H1 (cell line): Measurements from ENCODE around the gene EXD3. TPM values are rescaled to one million over a fixed set of nuclear protein-coding genes. Genes with fewer than 3 reads are reported as not detected.

ENCODE experiments used
- CTCF ChIA-PET: fragments of 300-600 bp; sonication (Branson Sonifier 250); formaldehyde crosslinking; loops from one replicate; lab custom pipeline; 2021; ENCODE audit not compliant: partially characterized antibody; lab: Charles Lee
- POLR2A ChIA-PET: fragments of 300-600 bp; sonication (Branson Sonifier 250); formaldehyde crosslinking; loops from one replicate; lab custom pipeline; 2021; ENCODE audit warnings: inconsistent platforms; ENCODE audit not compliant: partially characterized antibody; lab: Charles Lee
- DNase-seq, 2 experiments: peaks; one replicate each; pipeline versions ENCODE4 v3.0.0 to v3.0.0-alpha.2; 2010 to 2022; ENCODE audit warnings: low spot score in 2 of 2, low read depth in 1 of 2, mixed read lengths in 1 of 2
- FAIRE-seq: peaks from 2 replicates; lab custom pipeline; 2011; peaks lifted over from hg19 to GRCh38; lab: Jason Lieb, UNC
- H2AFZ ChIP-seq: 2 replicates; pipeline ENCODE4 v1.8.1; 2012; ENCODE audit warnings: low read length, inconsistent platforms
- H2AK5ac ChIP-seq: 2 replicates; pipeline ENCODE4 v1.6.1; 2013; ENCODE audit warnings: low read depth, low read length
- H2BK120ac ChIP-seq: replicated peaks from 2 replicates; pipeline ENCODE3; 2013; ENCODE audit warnings: low read depth, low read length, inconsistent platforms
- H2BK12ac ChIP-seq: 2 replicates; pipeline ENCODE4 v1.6.1; 2013; ENCODE audit warnings: low read depth, low read length
- H2BK15ac ChIP-seq: 2 replicates; pipeline ENCODE4 v1.6.1; 2013; ENCODE audit warnings: low read length
- H2BK20ac ChIP-seq: 2 replicates; pipeline ENCODE4 v1.6.1; 2013; ENCODE audit warnings: low read length
- H2BK5ac ChIP-seq: 2 replicates; pipeline ENCODE4 v1.6.1; 2013; ENCODE audit warnings: low read depth, low read length
- H3K14ac ChIP-seq: 2 replicates; pipeline ENCODE4 v1.6.1; 2013; ENCODE audit warnings: inconsistent platforms; ENCODE audit not compliant: insufficient read length
- H3K18ac ChIP-seq: 2 replicates; pipeline ENCODE4 v1.6.1; 2013; ENCODE audit warnings: low read length; ENCODE audit errors: extremely low read depth
- H3K23ac ChIP-seq: 2 replicates; pipeline ENCODE4 v1.6.1; 2013; ENCODE audit warnings: inconsistent platforms; ENCODE audit not compliant: insufficient read length
- H3K23me2 ChIP-seq: 2 replicates; pipeline ENCODE4 v1.6.1; 2013; ENCODE audit warnings: low read depth, low read length
- H3K27ac ChIP-seq: 2 replicates; pipeline ENCODE4 v1.6.1; 2011; ENCODE audit warnings: low read depth, low read length, inconsistent platforms
- H3K27me3 ChIP-seq, 4 experiments: replicated peaks in 1 of 4; 1 replicate in 1 of 4; 2 replicates in 3 of 4; pipeline versions ENCODE4 v1.6.1 to v1.8.1; 2011 to 2013; ENCODE audit warnings: low read length in 3 of 4, mild to moderate bottlenecking in 3 of 4, inconsistent platforms in 2 of 4, mixed read lengths in 2 of 4, moderate library complexity in 1 of 4; ENCODE audit not compliant: control insufficient read depth in 3 of 4, insufficient read depth in 3 of 4; ENCODE audit errors: extremely low read depth in 1 of 4
- H3K36me3 ChIP-seq, 4 experiments: 2 replicates each; pipeline versions ENCODE4 v1.6.1 to v1.8.1; 2011 to 2013; ENCODE audit warnings: mild to moderate bottlenecking in 4 of 4, low read length in 3 of 4, moderate library complexity in 2 of 4, control low read depth in 1 of 4, inconsistent platforms in 1 of 4; ENCODE audit not compliant: insufficient read depth in 4 of 4, control insufficient read depth in 2 of 4
- H3K4ac ChIP-seq: replicated peaks from 2 replicates; pipeline ENCODE3; 2013; ENCODE audit warnings: low read length, low read depth, mixed read lengths, inconsistent platforms; ENCODE audit not compliant: insufficient read length
- H3K4me1 ChIP-seq, 4 experiments: replicated peaks in 1 of 4; 1 replicate in 1 of 4; 2 replicates in 3 of 4; pipeline versions ENCODE4 v1.6.1 to v1.8.1; 2011 to 2013; ENCODE audit warnings: low read length in 3 of 4, inconsistent platforms in 2 of 4, mixed read lengths in 1 of 4; ENCODE audit not compliant: insufficient read depth in 4 of 4, control insufficient read depth in 3 of 4
- H3K4me2 ChIP-seq, 2 experiments: 2 replicates each; pipeline versions ENCODE4 v1.6.1 to v1.8.1; 2011 to 2013; ENCODE audit warnings: low read depth in 2 of 2, low read length in 2 of 2, control low read depth in 1 of 2, inconsistent platforms in 1 of 2, mild to moderate bottlenecking in 1 of 2; ENCODE audit not compliant: insufficient read depth in 1 of 2
- H3K4me3 ChIP-seq, 4 experiments: fragments of 200-600, 300-600 bp in 1 of 4; sonication (generic), shearing (Covaris generic), sonication (Bioruptor Twin) in 1 of 4; 2 replicates each; pipeline versions ENCODE4 v1.5.1 to v1.8.1; 2011 to 2016; ENCODE audit warnings: low read length in 4 of 4, low read depth in 3 of 4, control low read depth in 2 of 4, inconsistent platforms in 2 of 4, mild to moderate bottlenecking in 2 of 4, mixed read lengths in 1 of 4, moderate library complexity in 1 of 4; ENCODE audit not compliant: insufficient read depth in 2 of 4; ENCODE audit errors: extremely low read depth in 1 of 4
- H3K56ac ChIP-seq: replicated peaks from 2 replicates; pipeline ENCODE3; 2013; ENCODE audit warnings: low read depth, mild to moderate bottlenecking, mixed read lengths, low read length, inconsistent platforms; ENCODE audit not compliant: insufficient read length
- H3K79me1 ChIP-seq: 2 replicates; pipeline ENCODE4 v1.6.1; 2013; ENCODE audit warnings: low read depth, low read length, control low read depth
- H3K79me2 ChIP-seq, 2 experiments: 2 replicates each; pipeline versions ENCODE4 v1.6.1 to v1.8.1; 2012 to 2013; ENCODE audit warnings: low read length in 2 of 2, mild to moderate bottlenecking in 2 of 2, inconsistent platforms in 1 of 2; ENCODE audit not compliant: insufficient read depth in 2 of 2, control insufficient read depth in 1 of 2
- H3K9ac ChIP-seq, 4 experiments: replicated peaks in 1 of 4; 1 replicate in 1 of 4; 2 replicates in 3 of 4; pipeline versions ENCODE4 v1.6.1 to v1.8.1; 2011 to 2013; ENCODE audit warnings: low read depth in 3 of 4, low read length in 3 of 4, control low read depth in 2 of 4, mild to moderate bottlenecking in 2 of 4, moderate library complexity in 2 of 4, inconsistent platforms in 1 of 4; ENCODE audit errors: extremely low read depth in 1 of 4
- H3K9me3 ChIP-seq, 2 experiments: 2 replicates each; pipeline versions ENCODE4 v1.6.1 to v1.8.1; 2012 to 2013; ENCODE audit warnings: mild to moderate bottlenecking in 2 of 2, moderate library complexity in 2 of 2, control low read depth in 1 of 2, inconsistent platforms in 1 of 2, low read depth in 1 of 2, low read length in 1 of 2, mixed read lengths in 1 of 2; ENCODE audit not compliant: insufficient read depth in 2 of 2
- H4K20me1 ChIP-seq, 2 experiments: replicated peaks in 1 of 2; 2 replicates each; pipeline versions ENCODE3 to v1.8.1; 2011 to 2013; ENCODE audit warnings: inconsistent platforms in 2 of 2, low read length in 2 of 2, mild to moderate bottlenecking in 1 of 2; ENCODE audit not compliant: insufficient read depth in 2 of 2, control insufficient read depth in 1 of 2
- H4K5ac ChIP-seq: 2 replicates; pipeline ENCODE4 v1.6.1; 2013; ENCODE audit warnings: low read length, low read depth, mixed read lengths, inconsistent platforms; ENCODE audit not compliant: insufficient read length
- H4K8ac ChIP-seq: 2 replicates; pipeline ENCODE4 v1.8.0; 2013; ENCODE audit warnings: mild to moderate bottlenecking, moderate library complexity, low read length, inconsistent platforms; ENCODE audit not compliant: insufficient read depth; ENCODE audit errors: extremely low read depth
- H4K91ac ChIP-seq: replicated peaks from 2 replicates; pipeline ENCODE3; 2013; ENCODE audit warnings: low read length, mixed read lengths, inconsistent platforms; ENCODE audit not compliant: insufficient read length
- CHD1 ChIP-seq: IDR thresholded peaks from 2 replicates; pipeline ENCODE4 v1.6.1; 2012; ENCODE audit warnings: low read depth, low read length, improper control_type of control experiment
- CHD2 ChIP-seq: IDR thresholded peaks from 2 replicates; pipeline ENCODE4 v1.6.1; 2012; ENCODE audit warnings: low read length, improper control_type of control experiment
- EP300 ChIP-seq, 2 experiments: IDR thresholded peaks; 1 replicate in 1 of 2; 2 replicates in 1 of 2; pipeline ENCODE4 v1.6.1; 2011 to 2012; ENCODE audit warnings: low read depth in 2 of 2, low read length in 2 of 2, mild to moderate bottlenecking in 2 of 2, borderline replicate concordance in 1 of 2, inconsistent platforms in 1 of 2, moderate library complexity in 1 of 2
- GTF2F1 ChIP-seq: IDR thresholded peaks from 2 replicates; pipeline ENCODE4 v1.6.1; 2012; ENCODE audit warnings: low read depth, low read length, improper control_type of control experiment, borderline replicate concordance
- NRF1 ChIP-seq: IDR thresholded peaks from 2 replicates; pipeline ENCODE4 v1.6.1; 2011; ENCODE audit warnings: mild to moderate bottlenecking, low read depth, low read length, improper control_type of control experiment
- POLR2A ChIP-seq, 2 experiments: IDR thresholded peaks; 1 replicate in 1 of 2; 2 replicates in 1 of 2; pipeline ENCODE4 v1.6.1; 2011; ENCODE audit warnings: low read depth in 2 of 2, low read length in 2 of 2, mild to moderate bottlenecking in 2 of 2; ENCODE audit errors: control extremely low read depth in 1 of 2
- POLR2AphosphoS5 ChIP-seq: IDR thresholded peaks from 2 replicates; pipeline ENCODE4 v1.6.1; 2011; ENCODE audit warnings: low read depth, low read length
- RAD21 ChIP-seq, 2 experiments: IDR thresholded peaks in 1 of 2; conservative IDR thresholded peaks in 1 of 2; 2 replicates each; pipeline ENCODE4 v1.6.1; 2011; ENCODE audit warnings: low read depth in 2 of 2, low read length in 2 of 2, improper control_type of control experiment in 1 of 2, inconsistent platforms in 1 of 2, mild to moderate bottlenecking in 1 of 2, moderate library complexity in 1 of 2
- RFX5 ChIP-seq: IDR thresholded peaks from 2 replicates; pipeline ENCODE4 v1.6.1; 2011; ENCODE audit warnings: low read depth, low read length, improper control_type of control experiment, borderline replicate concordance
- RNF2 ChIP-seq: fragments of 200-900, 300-1000 bp; sonication (generic); IDR thresholded peaks from 2 replicates; pipeline ENCODE4 v1.7.1; 2016; ENCODE audit warnings: borderline replicate concordance, low read depth, mild to moderate bottlenecking, antibody characterized with exemption, low read length; ENCODE audit not compliant: poor library complexity, severe bottlenecking; ENCODE audit errors: missing control alignments
- SIN3A ChIP-seq, 2 experiments: IDR thresholded peaks in 1 of 2; conservative IDR thresholded peaks in 1 of 2; 2 replicates each; pipeline ENCODE4 v1.6.1; 2011 to 2012; ENCODE audit warnings: low read length in 2 of 2, improper control_type of control experiment in 1 of 2, low read depth in 1 of 2, mild to moderate bottlenecking in 1 of 2
- TAF1 ChIP-seq: IDR thresholded peaks from 2 replicates; pipeline ENCODE4 v1.6.1; 2011; ENCODE audit warnings: mild to moderate bottlenecking, low read depth, low read length
- YY1 ChIP-seq: IDR thresholded peaks from 2 replicates; pipeline ENCODE4 v1.6.1; 2011; ENCODE audit warnings: low read depth, mild to moderate bottlenecking, low read length
- ZNF274 ChIP-seq: IDR thresholded peaks from 2 replicates; pipeline ENCODE4 v1.7.0; 2012; ENCODE audit warnings: low read length, borderline replicate concordance; ENCODE audit errors: extremely low read depth
- WGBS, 2 experiments: shearing (Covaris generic) in 1 of 2; methylation state at CpG; one replicate each; pipeline versions ENCODE4 v1.1.6 to v1.1.7; 2013 to 2015; ENCODE audit warnings: low lambda C conversion rate in 2 of 2, mixed read lengths in 2 of 2, inconsistent platforms in 1 of 2, low coverage in 1 of 2, missing lambda C conversion rate in 1 of 2; ENCODE audit not compliant: insufficient replicate concordance in 2 of 2, insufficient coverage in 1 of 2, insufficient read length in 1 of 2; ENCODE audit errors: extremely low coverage in 1 of 2, missing lambda C conversion rate in 1 of 2; 5-methylcytosine and 5-hydroxymethylcytosine counted together
- polyA plus RNA-seq, 7 experiments: library from polyadenylated mRNA; depleted of rRNA in 3 of 7; stranded (reverse) in 5 of 7; unstranded in 2 of 7; fragments of >200 nt in 5 of 7; fragments of 200-250 nt in 2 of 7; gene quantifications; 1 replicate in 5 of 7; 2 replicates in 1 of 7; 4 replicates in 1 of 7; pipeline versions ENCODE4 v1.2.1 to v1.2.3, GENCODE V29; 2011 to 2013; ENCODE audit warnings: missing spikeins in 2 of 7, mixed read lengths in 2 of 7
- total RNA-seq: library from RNA; stranded (reverse); fragmentation: NEBNext Ultra II Directional; extraction: Animal tissue kit (Norgen Biotek cat#: 25700); gene quantifications from 2 replicates; pipeline ENCODE4 v1.2.1, GENCODE V29; 2021

The EXD3 gene
- total and polyA plus RNA-seq, 2 of the 8 experiments (the other 6 are each of a cell fraction or from before 2014, with no cell fraction given) = 7.2 to 9.4 TPM

GRCh38 chr9:137396227-137396626, 26.7 kb downstream of the EXD3 start:
- Histone ChIP-seq H3K4ac (no peak overlapping the region), H3K14ac (no peak overlapping the region), H3K9me3 (no peaks in the 10 kb centered on the region; a peak in 1 of 4 replicates), H3K27me3 (no peaks in the 10 kb centered on the region), H3K9ac (no peak overlapping the region), H3K56ac (no peak overlapping the region), H2AK5ac (no peak overlapping the region), H3K23ac (no peak overlapping the region), H4K91ac (no peak overlapping the region), H3K18ac (no peak overlapping the region), H3K23me2 (no peaks in the 10 kb centered on the region), H2BK20ac (no peak overlapping the region), H4K20me1 (peaks cover 0 to 6% of the 10 kb centered on the region in 2 experiments), H3K27ac (no peak overlapping the region), H2BK15ac (no peak overlapping the region), H3K4me3 (no peak overlapping the region), H3K79me2 (no peaks in the 10 kb centered on the region), H3K36me3 (no peaks in the 10 kb centered on the region), H3K4me1 (no peaks in the 10 kb centered on the region; a peak in 1 of 7 replicates), H2AFZ (no peak overlapping the region), H4K5ac (no peak overlapping the region), H3K79me1 (no peaks in the 10 kb centered on the region), H2BK120ac (no peak overlapping the region), H4K8ac (no peak overlapping the region), H3K4me2 (no peak overlapping the region), H2BK5ac (no peak overlapping the region), H2BK12ac (no peak overlapping the region)
- ChIA-PET CTCF (interaction anchor here (0.7 to 1.0 kb wide), 3 partner anchors 19 to 109 kb away, joined by 3 to 4 read pairs (median 3); no protein-coding TSS in a partner anchor), POLR2A (interaction anchor here (1.0 kb wide), 1 partner anchor 42 kb away, joined by 3 read pairs; no protein-coding TSS in a partner anchor)
- FAIRE-seq (no peak), DNase-seq (no peak)
- 85% methylated on average over 14 of the region's 15 CpGs; no CpG with 5 or more reads in 1 of the 2 experiments for WGBS, 2 experiments
- TF ChIP-seq POLR2A (IDR thresholded peaks at IDR 0.05; ENCODE audit: control extremely low read depth in 1 of 2, low read depth in 2 of 2, low read length in 2 of 2) = no peak
- TF ChIP-seq RAD21 (IDR thresholded peaks at IDR 0.05 in 1 of 2, conservative IDR thresholded peaks at IDR 0.05 in 1 of 2; ENCODE audit: low read depth in 2 of 2, low read length in 2 of 2) = no peak
- TF ChIP-seq GTF2F1 = no peak
- TF ChIP-seq POLR2AphosphoS5 = no peak
- TF ChIP-seq SIN3A (conservative IDR thresholded peaks at IDR 0.05 in 1 of 2, IDR thresholded peaks at IDR 0.05 in 1 of 2; ENCODE audit: low read depth in 1 of 2, low read length in 2 of 2) = no peak
- no peak for TF ChIP-seq TAF1
- no peak for TF ChIP-seq CHD1
- no peak for TF ChIP-seq NRF1
- TF ChIP-seq RFX5 = no peak
- TF ChIP-seq RNF2 = no peak
- TF ChIP-seq EP300 (IDR thresholded peaks at IDR 0.05; ENCODE audit: borderline replicate concordance in 1 of 2, low read depth in 2 of 2, low read length in 2 of 2) = no peak
- no peak for TF ChIP-seq YY1
- no peak for TF ChIP-seq ZNF274
- TF ChIP-seq CHD2 = no peak
